ENCODE data around the gene C1orf210. TPM values are rescaled to one million over a fixed set of nuclear protein-coding genes. Genes with fewer than 3 reads are reported as not detected.

The C1orf210 gene
- total and polyA plus RNA-seq, 2 experiments from 2014 or later = 32.3 to 47.4 TPM

- H3K36me3 ChIP-seq (replicated peaks; ENCODE audit: insufficient read depth, low read depth) = no peaks in the 10 kb centered on the region
Observed at GRCh38 chr1:43319766-43320165, 34.4 kb upstream of the C1orf210 start.

GRCh38 chr1:43319288-43319687 is 33.9 kb upstream of the C1orf210 start:
- H3K27me3 ChIP-seq = no peaks in the 10 kb centered on the region
- H3K4me2 ChIP-seq = no peak overlapping the region
- H3K9me2 ChIP-seq (replicated peaks; ENCODE audit: insufficient read depth) = no peaks in the 10 kb centered on the region
- no peak for TF ChIP-seq CTCF (IDR thresholded peaks at IDR 0.05; ENCODE audit: poor library complexity)
- TF ChIP-seq EZH2 (IDR thresholded peaks at IDR 0.05; ENCODE audit: borderline replicate concordance) = no peak
- no peak for TF ChIP-seq EZH2phosphoT487 (IDR thresholded peaks at IDR 0.05; ENCODE audit: low read depth, severe bottlenecking, unreplicated experiment)
- H3K36me3 ChIP-seq (replicated peaks; ENCODE audit: insufficient read depth, low read depth) = no peaks in the 10 kb centered on the region
- H3K79me2 ChIP-seq = no peaks in the 10 kb centered on the region
- 99% methylated on average over 5 of the region's 5 CpGs for WGBS (ENCODE audit: low lambda C conversion rate, missing lambda C conversion rate)
- H3K4me1 ChIP-seq (ENCODE audit: insufficient read depth) = no peaks in the 10 kb centered on the region
- no peaks in the 10 kb centered on the region for H3K9me3 ChIP-seq (ENCODE audit: low read depth)
- no peak for DNase-seq (ENCODE audit: low spot score)
- no peak overlapping the region for H3K4me3 ChIP-seq
- H3K27ac ChIP-seq = no peak overlapping the region
- H4K20me1 ChIP-seq (ENCODE audit: insufficient read depth, poor library complexity, severe bottlenecking) = no peaks in the 10 kb centered on the region
- H2AFZ ChIP-seq = no peak overlapping the region

More at GRCh38 chr1:43319766-43320165, 34.4 kb upstream of the C1orf210 start:
- H3K79me2 ChIP-seq = no peaks in the 10 kb centered on the region
- H3K27ac ChIP-seq = no peak overlapping the region
- H3K9me3 ChIP-seq (ENCODE audit: low read depth) = no peaks in the 10 kb centered on the region
- no peak overlapping the region for H2AFZ ChIP-seq
- TF ChIP-seq CTCF (IDR thresholded peaks at IDR 0.05; ENCODE audit: poor library complexity) (no peak), EZH2phosphoT487 (IDR thresholded peaks at IDR 0.05; ENCODE audit: low read depth, severe bottlenecking, unreplicated experiment) (no peak), EZH2 (IDR thresholded peaks at IDR 0.05; ENCODE audit: borderline replicate concordance) (no peak)
- no peaks in the 10 kb centered on the region for H3K27me3 ChIP-seq
- no peak overlapping the region for H3K4me2 ChIP-seq
- H3K4me1 ChIP-seq (ENCODE audit: insufficient read depth) = no peaks in the 10 kb centered on the region
- no peaks in the 10 kb centered on the region for H4K20me1 ChIP-seq (ENCODE audit: insufficient read depth, poor library complexity, severe bottlenecking)
- no peak overlapping the region for H3K4me3 ChIP-seq
- H3K9me2 ChIP-seq (replicated peaks; ENCODE audit: insufficient read depth) = no peaks in the 10 kb centered on the region
- no peak for DNase-seq (ENCODE audit: low spot score)
- 67% methylated on average over 3 of the region's 3 CpGs for WGBS (ENCODE audit: low lambda C conversion rate, missing lambda C conversion rate)

GRCh38 chr1:43318831-43319230 is 33.5 kb upstream of the C1orf210 start:
- Histone ChIP-seq H3K27ac (no peak overlapping the region), H3K9me3 (ENCODE audit: low read depth) (no peaks in the 10 kb centered on the region), H3K4me3 (no peak overlapping the region), H3K27me3 (no peaks in the 10 kb centered on the region), H2AFZ (no peak overlapping the region), H3K36me3 (replicated peaks; ENCODE audit: insufficient read depth, low read depth) (no peaks in the 10 kb centered on the region), H4K20me1 (ENCODE audit: insufficient read depth, poor library complexity, severe bottlenecking) (no peaks in the 10 kb centered on the region), H3K4me2 (no peak overlapping the region), H3K79me2 (no peaks in the 10 kb centered on the region), H3K9me2 (replicated peaks; ENCODE audit: insufficient read depth) (no peaks in the 10 kb centered on the region), H3K4me1 (ENCODE audit: insufficient read depth) (no peaks in the 10 kb centered on the region)
- TF ChIP-seq EZH2phosphoT487 (IDR thresholded peaks at IDR 0.05; ENCODE audit: low read depth, severe bottlenecking, unreplicated experiment) (no peak), CTCF (IDR thresholded peaks at IDR 0.05; ENCODE audit: poor library complexity) (no peak), EZH2 (IDR thresholded peaks at IDR 0.05; ENCODE audit: borderline replicate concordance) (no peak)
- 84% methylated on average over 3 of the region's 4 CpGs for WGBS (ENCODE audit: low lambda C conversion rate, missing lambda C conversion rate)
- no peak for DNase-seq (ENCODE audit: low spot score)
